Ovary (tissue), 9 donors: Measurements from ENCODE around the gene SGCD. TPM values are rescaled to one million over a fixed set of nuclear protein-coding genes. Genes with fewer than 3 reads are reported as not detected.
A peak's percentile ranks its signal among the peaks of the same experiment; 100 is the strongest.

Experiments used
- DNase-seq, 5 donors: peaks; one replicate each; pipeline ENCODE4 v3.0.0-alpha.2; 2019 to 2020
- H3K27ac ChIP-seq, 2 donors: fragments of 200-600 bp; one replicate each; pipeline versions ENCODE4 v1.5.1 to v1.8.0; 2019 to 2022
- H3K27me3 ChIP-seq: fragments of 200-600 bp; one replicate; pipeline ENCODE4 v1.8.0; 2022
- H3K36me3 ChIP-seq: fragments of 200-600 bp; sonication (generic); one replicate; pipeline ENCODE4 v1.5.1; 2019
- H3K4me1 ChIP-seq: one replicate; pipeline ENCODE4 v1.8.1; 2013; ENCODE audit warnings: mild to moderate bottlenecking, moderate library complexity; ENCODE audit not compliant: insufficient read depth
- H3K4me3 ChIP-seq: fragments of 200-600 bp; sonication (generic); one replicate; pipeline ENCODE4 v1.5.1; 2017
- H3K9me3 ChIP-seq, 2 donors: fragments of 200-600 bp in 1 of 2; sonication (generic) in 1 of 2; one replicate each; pipeline versions ENCODE4 v1.5.1 to v1.8.1; 2013 to 2019; ENCODE audit warnings: mild to moderate bottlenecking in 1 of 2, moderate library complexity in 1 of 2
- CTCF ChIP-seq, 3 donors: fragments of 450-650 bp in 2 of 3; fragments of 200-600 bp in 1 of 3; IDR thresholded peaks; one replicate each; pipeline versions ENCODE4 v1.5.1 to v1.8.0; 2016 to 2022; ENCODE audit warnings: antibody characterized with exemption in 3 of 3, mild to moderate bottlenecking in 1 of 3
- EP300 ChIP-seq: sonication (generic); formaldehyde crosslinking; IDR thresholded peaks from one replicate; pipeline ENCODE4 v1.6.1; 2017; ENCODE audit warnings: antibody characterized with exemption
- POLR2A ChIP-seq: fragments of 450-650 bp; IDR thresholded peaks from one replicate; pipeline ENCODE4 v1.6.1; 2017; ENCODE audit warnings: antibody characterized with exemption, mild to moderate bottlenecking, moderate library complexity
- WGBS, 3 donors: extraction: QIAGEN DNeasy Blood & Tissue Kit in 1 of 3; methylation state at CpG; one replicate each; pipeline versions ENCODE4 v1.1.5 to v1.1.7; 2013 to 2017; 5-methylcytosine and 5-hydroxymethylcytosine counted together
- intact Hi-C, 4 donors: fragments of 100-400 bp; cut with DNase I; formaldehyde crosslinking; loops; one replicate each; pipeline versions ENCODE4 v1.11.0 to v1.15.1; 2022 to 2023
- polyA plus RNA-seq, 2 donors: library from polyadenylated mRNA; stranded (reverse); fragments of 200-250 nt in 1 of 2; fragments of 350-450 nt in 1 of 2; fragmentation: Illumina TruSeq in 1 of 2; extraction: RNeasy Lipid Tissue Mini Kit (QIAGEN cat#74804) in 1 of 2; gene quantifications; one replicate each; pipeline ENCODE4 v1.2.3, GENCODE V29; 2013 to 2014
- total RNA-seq, 7 donors: library from RNA; depleted of rRNA in 2 of 7; stranded (reverse); fragments of >200 nt in 2 of 7; fragmentation: NEBNext Ultra II Directional in 3 of 7; extraction: Animal tissue kit (Norgen Biotek cat#: 25700) in 3 of 7; gene quantifications; one replicate each; pipeline versions ENCODE4 v1.1.0 to v1.2.4, GENCODE V29; 2016 to 2023
- donor health status: DM: no; HTN: no; CAD: no; lungs with moderate emphysema.
- donor health status: DM: no; HTN: no; CAD: no.
- donor health status: Bipolar disorder and iron deficiency.
- donor health status: DM: yes; HTN: yes; CAD: no.
- donor health status: DM: no; HTN: no; CAD: no.
- donor health status: DM: yes; HTN: yes; CAD: no.

Gene SGCD
- total and polyA plus RNA-seq, 9 donors, result 3.7 to 24.0 (median 12.9) TPM

GRCh38 chr5:156328161-156328560 is 1.2 kb downstream of the SGCD start:
- no peaks in the 10 kb centered on the region for H3K27me3 ChIP-seq
- no peaks in the 10 kb centered on the region for H3K36me3 ChIP-seq
- intact Hi-C loops, result no loop called here
- TF ChIP-seq POLR2A (no peak), CTCF (IDR thresholded peaks at IDR 0.05) (no peak), EP300 (no peak)
- H3K4me3 ChIP-seq, result peak overlapping the region; percentile 45
- DNase-seq, result no peak
- no peaks in the 10 kb centered on the region for H3K9me3 ChIP-seq
- H3K4me1 ChIP-seq, result peaks cover 1% of the 10 kb centered on the region
- H3K27ac ChIP-seq, result no peak overlapping the region
- WGBS, 3 donors, result 20 to 49% (median 22%) methylated on average over 3 of the region's 3 CpGs

GRCh38 chr5:156328766-156329165 is 1.8 kb downstream of the SGCD start:
- DNase-seq, result no peak
- Histone ChIP-seq H3K36me3 (no peaks in the 10 kb centered on the region), H3K9me3 (no peaks in the 10 kb centered on the region), H3K4me3 (no peak overlapping the region), H3K27ac (no peak overlapping the region), H3K4me1 (peaks cover 1% of the 10 kb centered on the region), H3K27me3 (no peaks in the 10 kb centered on the region)
- TF ChIP-seq CTCF (IDR thresholded peaks at IDR 0.05) (no peak), POLR2A (no peak), EP300 (no peak)
- intact Hi-C loops, result no loop called here
- WGBS, 3 donors, result 81 to 91% (median 82%) methylated on average over 6 of the region's 6 CpGs

- TF ChIP-seq POLR2A (no peak), CTCF (IDR thresholded peaks at IDR 0.05) (no peak), EP300 (no peak)
- DNase-seq, result no peak
- Histone ChIP-seq H3K4me3 (no peak overlapping the region), H3K4me1 (peaks cover 1% of the 10 kb centered on the region), H3K27me3 (no peaks in the 10 kb centered on the region), H3K27ac (no peak overlapping the region), H3K36me3 (no peaks in the 10 kb centered on the region), H3K9me3 (no peaks in the 10 kb centered on the region)
- intact Hi-C loops, result no loop called here
- WGBS, 3 donors, result 77 to 81% (median 79%) methylated on average over 3 of the region's 3 CpGs
Measured at GRCh38 chr5:156329171-156329611, 2.2 kb downstream of the SGCD start.

GRCh38 chr5:156330141-156330870 is 3.3 kb downstream of the SGCD start:
- TF ChIP-seq EP300 (no peak), POLR2A (no peak), CTCF (IDR thresholded peaks at IDR 0.05) (no peak)
- no peak overlapping the region for H3K4me3 ChIP-seq
- no peaks in the 10 kb centered on the region for H3K9me3 ChIP-seq
- DNase-seq, result no peak
- H3K27me3 ChIP-seq, result no peaks in the 10 kb centered on the region
- H3K36me3 ChIP-seq, result no peaks in the 10 kb centered on the region
- intact Hi-C loops, result no loop called here
- 93 to 94% (median 93%) methylated on average over 7 of the region's 7 CpGs for WGBS, 3 donors
- H3K4me1 ChIP-seq, result peaks cover 1% of the 10 kb centered on the region
- no peak overlapping the region for H3K27ac ChIP-seq
